ENCODE measurements around the gene MS4A13.

MS4A13 gene, protein sequence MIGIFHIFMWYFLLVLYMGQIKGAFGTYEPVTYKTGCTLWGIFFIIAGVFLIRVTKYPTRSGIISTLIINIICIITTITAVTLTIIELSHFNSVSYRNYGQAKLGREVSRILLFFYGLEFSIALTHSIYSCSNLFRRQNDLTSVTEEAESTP

DNA sequence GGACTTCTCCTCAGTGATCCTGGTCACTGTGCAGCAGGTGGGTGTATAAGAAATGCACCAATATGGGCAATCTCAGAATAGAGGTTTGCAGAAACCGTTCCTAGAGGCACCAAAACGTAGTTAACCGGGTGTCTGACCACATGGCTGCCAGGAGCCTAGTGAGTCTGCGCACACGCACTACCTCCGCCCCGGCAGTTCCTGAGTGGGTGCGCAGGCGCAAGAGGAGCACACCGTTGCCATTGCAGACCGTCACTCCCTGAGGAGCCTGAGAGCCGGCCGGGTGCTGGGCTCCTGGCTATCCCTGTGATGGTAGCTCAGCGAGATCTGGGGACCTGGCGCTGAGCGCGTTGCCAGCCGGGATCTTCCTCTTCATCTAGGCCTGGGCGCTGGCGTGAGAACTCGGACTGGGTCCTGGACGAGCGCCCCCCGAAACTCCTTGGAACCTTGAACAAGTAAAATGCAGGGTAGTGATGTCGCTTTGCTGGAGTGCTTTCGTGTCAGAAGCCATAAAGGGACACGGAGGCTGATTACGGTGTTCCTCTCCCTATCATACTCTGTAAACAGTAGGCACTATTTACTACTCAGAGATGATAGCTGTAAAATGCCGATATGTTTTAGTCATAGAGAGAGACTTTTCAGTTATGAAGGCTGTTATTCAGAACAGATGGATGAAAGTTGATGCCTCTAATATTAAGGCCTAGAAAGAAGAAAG lies at the start of gene MS4A13:
Gene MS4A13, plus strand, starts transcription at position 249 of the 712 bp plus-strand sequence. CDS start 2,692 bp downstream, outside the sequence.
- Histone ChIP-seq H3K9me3 (ENCODE audit: control insufficient read depth, insufficient read depth, low read depth, low read length) (peaks cover 1% of the 10 kb centered on the region; the same call in 1 of the 2 replicates), H3K36me3 (ENCODE audit: control insufficient read depth, insufficient read depth, low read length) (no peaks in the 10 kb centered on the region), H3K9ac (ENCODE audit: low read length) (no peak within 1 kb of the TSS), H3K4me3 (ENCODE audit: low read depth, low read length) (no peak within 1 kb of the TSS), H3K27me3 (ENCODE audit: control insufficient read depth, insufficient read depth, low read length) (no peaks in the 10 kb centered on the region), H3K27ac (ENCODE audit: low read depth, low read length) (no peak within 1 kb of the TSS), H3K4me1 (ENCODE audit: control insufficient read depth, insufficient read depth, low read length) (no peaks in the 10 kb centered on the region)

DNA sequence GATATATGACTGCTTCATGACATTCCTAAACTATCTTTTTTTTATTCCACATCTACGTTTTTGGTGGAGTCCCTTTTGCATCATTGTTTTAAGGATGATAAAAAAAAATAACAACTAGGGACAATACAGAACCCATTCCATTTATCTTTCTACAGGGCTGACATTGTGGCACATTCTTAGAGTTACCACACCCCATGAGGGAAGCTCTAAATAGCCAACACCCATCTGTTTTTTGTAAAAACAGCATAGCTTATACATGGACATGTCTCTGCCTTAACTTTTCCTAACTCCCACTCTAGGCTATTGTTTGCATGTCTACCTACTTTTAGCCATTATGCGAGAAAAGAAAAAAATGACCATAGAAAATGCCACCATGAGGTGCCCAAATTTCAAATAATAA lies 46.4 kb upstream of the MS4A13 start:
- H3K4me1 ChIP-seq (ENCODE audit: control insufficient read depth, insufficient read depth, low read length), result no peaks in the 10 kb centered on the region
- no peaks in the 10 kb centered on the region for H3K36me3 ChIP-seq (ENCODE audit: control insufficient read depth, insufficient read depth, low read length)
- no peak overlapping the region for H3K9ac ChIP-seq (ENCODE audit: low read length)

DNA sequence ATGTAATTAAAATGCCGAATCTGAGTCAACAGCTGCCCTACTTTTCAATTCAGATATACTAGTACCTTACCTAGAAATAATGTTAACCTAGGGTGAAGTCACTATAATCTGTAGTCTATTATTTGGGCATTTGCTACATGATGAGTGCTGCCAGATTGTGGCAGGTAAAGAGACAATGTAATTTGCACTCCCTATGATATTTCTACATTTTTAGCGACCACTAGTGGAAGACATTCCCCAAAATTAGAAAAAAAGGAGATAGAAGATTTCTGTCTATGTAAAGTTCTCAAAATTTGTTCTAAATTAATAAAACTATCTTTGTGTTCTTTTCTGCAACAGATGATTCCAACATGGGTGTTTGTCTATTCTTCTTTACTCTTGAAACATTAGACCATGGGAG lies 45.5 kb upstream of the MS4A13 start:
- H3K27ac ChIP-seq (ENCODE audit: low read depth, low read length), result no peak overlapping the region
- no peak overlapping the region for H3K9ac ChIP-seq (ENCODE audit: low read length)
- H3K27me3 ChIP-seq (ENCODE audit: control insufficient read depth, insufficient read depth, low read length), result no peaks in the 10 kb centered on the region
- no peak overlapping the region for H3K4me3 ChIP-seq (ENCODE audit: low read depth, low read length)
- no peaks in the 10 kb centered on the region for H3K36me3 ChIP-seq (ENCODE audit: control insufficient read depth, insufficient read depth, low read length)
- H3K9me3 ChIP-seq (ENCODE audit: control insufficient read depth, insufficient read depth, low read depth, low read length), result no peaks in the 10 kb centered on the region
- H3K4me1 ChIP-seq (ENCODE audit: control insufficient read depth, insufficient read depth, low read length), result no peaks in the 10 kb centered on the region

More for the DNA sequence above, 46.4 kb upstream of the MS4A13 start:
- H3K27me3 ChIP-seq (ENCODE audit: control insufficient read depth, insufficient read depth, low read length), result no peaks in the 10 kb centered on the region
- no peak overlapping the region for H3K4me3 ChIP-seq (ENCODE audit: low read depth, low read length)
- no peaks in the 10 kb centered on the region for H3K9me3 ChIP-seq (ENCODE audit: control insufficient read depth, insufficient read depth, low read depth, low read length)
- no peak overlapping the region for H3K27ac ChIP-seq (ENCODE audit: low read depth, low read length)

DNA sequence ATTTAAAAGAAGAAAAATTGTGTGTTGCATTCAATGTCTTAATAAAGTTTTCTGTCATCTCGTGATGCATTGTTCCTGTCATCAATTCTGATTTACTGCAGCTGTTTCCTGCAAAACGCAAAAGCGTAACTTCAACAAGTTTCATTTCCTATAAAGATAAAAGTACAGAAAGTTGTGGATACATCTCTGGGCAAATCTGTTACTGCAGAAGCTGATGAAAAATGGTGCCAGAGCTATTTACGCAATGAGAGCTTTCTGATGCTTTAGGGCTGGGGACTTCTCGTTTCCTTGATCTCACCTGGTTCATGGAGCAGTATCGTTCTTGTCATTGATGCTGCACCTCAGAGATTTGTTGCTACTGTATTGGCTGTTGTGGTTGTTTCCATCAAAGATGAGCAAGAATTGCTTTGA lies 38.2 kb upstream of the MS4A13 start:
- H3K4me3 ChIP-seq (ENCODE audit: low read depth, low read length), result no peak overlapping the region
- H3K4me1 ChIP-seq (ENCODE audit: control insufficient read depth, insufficient read depth, low read length), result no peaks in the 10 kb centered on the region
- H3K36me3 ChIP-seq (ENCODE audit: control insufficient read depth, insufficient read depth, low read length), result no peaks in the 10 kb centered on the region
- no peak overlapping the region for H3K27ac ChIP-seq (ENCODE audit: low read depth, low read length)
- no peaks in the 10 kb centered on the region for H3K9me3 ChIP-seq (ENCODE audit: control insufficient read depth, insufficient read depth, low read depth, low read length)
- H3K27me3 ChIP-seq (ENCODE audit: control insufficient read depth, insufficient read depth, low read length), result no peaks in the 10 kb centered on the region
- H3K9ac ChIP-seq (ENCODE audit: low read length), result no peak overlapping the region

DNA sequence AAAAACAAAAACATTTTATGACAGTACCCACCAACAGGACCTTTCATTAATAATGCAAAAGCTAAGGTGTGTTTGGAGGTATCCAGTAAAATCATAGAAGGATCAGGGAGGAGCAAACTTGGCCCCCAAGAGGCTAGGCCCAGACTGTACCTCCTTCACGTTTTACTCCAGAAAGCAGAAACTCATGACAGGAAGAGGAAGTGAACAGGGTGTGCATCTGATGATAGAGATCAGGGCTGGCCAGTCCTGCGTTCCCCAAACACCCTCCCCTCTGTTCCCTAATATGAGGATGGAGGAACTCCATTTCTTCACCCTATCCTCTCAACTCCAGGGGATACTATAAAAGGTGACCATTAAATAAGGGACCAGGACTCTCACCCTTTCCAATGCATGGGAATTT lies 32.8 kb upstream of the MS4A13 start:
- Histone ChIP-seq H3K4me1 (ENCODE audit: control insufficient read depth, insufficient read depth, low read length) (no peaks in the 10 kb centered on the region), H3K4me3 (ENCODE audit: low read depth, low read length) (no peak overlapping the region)

DNA sequence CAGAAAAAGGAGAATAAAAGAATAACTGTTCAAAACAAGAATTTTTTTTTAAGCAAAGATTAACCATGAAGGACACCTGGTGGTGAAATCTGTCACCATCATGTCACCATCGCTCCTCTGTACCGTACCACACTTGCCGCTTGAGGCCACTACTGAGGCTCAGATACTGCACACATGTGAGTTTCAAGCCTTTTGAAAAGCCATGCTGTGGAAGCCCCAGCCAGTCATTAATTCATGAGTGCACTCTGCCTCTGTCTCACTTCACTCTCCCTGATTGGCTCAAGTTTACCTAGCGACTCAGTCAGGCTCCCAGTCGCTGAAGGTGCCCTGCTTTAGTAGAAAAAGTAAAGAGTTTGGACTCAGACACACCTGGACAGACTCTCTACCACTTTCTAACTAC lies 29.2 kb upstream of the MS4A13 start:
- no peaks in the 10 kb centered on the region for H3K4me1 ChIP-seq (ENCODE audit: control insufficient read depth, insufficient read depth, low read length)
- H3K4me3 ChIP-seq (ENCODE audit: low read depth, low read length), result no peak overlapping the region
- no peak overlapping the region for H3K9ac ChIP-seq (ENCODE audit: low read length)
- H3K9me3 ChIP-seq (ENCODE audit: control insufficient read depth, insufficient read depth, low read depth, low read length), result no peaks in the 10 kb centered on the region; the same call in 1 of the 2 replicates
- no peaks in the 10 kb centered on the region for H3K27me3 ChIP-seq (ENCODE audit: control insufficient read depth, insufficient read depth, low read length)
- no peak overlapping the region for H3K27ac ChIP-seq (ENCODE audit: low read depth, low read length)
- no peaks in the 10 kb centered on the region for H3K36me3 ChIP-seq (ENCODE audit: control insufficient read depth, insufficient read depth, low read length)

More for the DNA sequence above, 32.8 kb upstream of the MS4A13 start:
- Histone ChIP-seq H3K27ac (ENCODE audit: low read depth, low read length) (no peak overlapping the region), H3K36me3 (ENCODE audit: control insufficient read depth, insufficient read depth, low read length) (no peaks in the 10 kb centered on the region), H3K27me3 (ENCODE audit: control insufficient read depth, insufficient read depth, low read length) (no peaks in the 10 kb centered on the region), H3K9ac (ENCODE audit: low read length) (no peak overlapping the region), H3K9me3 (ENCODE audit: control insufficient read depth, insufficient read depth, low read depth, low read length) (no peaks in the 10 kb centered on the region)

DNA sequence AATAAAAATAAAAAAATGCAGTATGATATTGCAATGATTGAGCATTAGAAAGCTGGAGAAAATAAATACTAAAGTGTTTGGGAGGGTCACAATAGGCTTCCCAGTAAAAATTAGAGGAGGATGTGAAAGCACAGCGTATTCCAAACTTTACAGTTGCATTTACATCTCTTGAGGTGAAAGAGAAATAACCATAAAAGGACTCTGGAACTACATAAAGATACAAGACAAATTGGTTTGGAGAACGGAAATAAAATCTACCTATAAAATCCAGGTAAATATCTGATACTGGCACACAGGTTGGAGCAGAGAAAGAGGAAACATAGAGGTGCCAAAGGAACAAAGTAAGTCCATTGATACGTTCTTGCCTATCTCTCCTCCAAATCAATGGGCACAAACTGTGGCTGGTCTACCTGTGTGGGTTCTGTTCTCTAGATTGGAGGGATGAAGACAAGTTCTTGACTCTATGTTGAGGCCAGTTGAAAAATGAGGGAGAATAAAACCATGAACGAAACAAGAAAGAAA lies 22.6 kb upstream of the MS4A13 start, which contains the start of gene MS4A12:
Gene MS4A12, plus strand, starts transcription at position 291 of the 522 bp plus-strand sequence. CDS start 4,541 bp downstream, outside the sequence.
- Histone ChIP-seq H3K27ac (ENCODE audit: low read depth, low read length) (no peak within 1 kb of the TSS), H3K9ac (ENCODE audit: low read length) (no peak within 1 kb of the TSS), H3K27me3 (ENCODE audit: control insufficient read depth, insufficient read depth, low read length) (no peaks in the 10 kb centered on the region), H3K4me1 (ENCODE audit: control insufficient read depth, insufficient read depth, low read length) (0 out of 2 replicates have a peak, but pooled peaks cover under 1% of the 10 kb centered on the region), H3K4me3 (ENCODE audit: low read depth, low read length) (no peak within 1 kb of the TSS), H3K36me3 (ENCODE audit: control insufficient read depth, insufficient read depth, low read length) (no peaks in the 10 kb centered on the region), H3K9me3 (ENCODE audit: control insufficient read depth, insufficient read depth, low read depth, low read length) (no peaks in the 10 kb centered on the region; the same call in 1 of the 2 replicates)

DNA sequence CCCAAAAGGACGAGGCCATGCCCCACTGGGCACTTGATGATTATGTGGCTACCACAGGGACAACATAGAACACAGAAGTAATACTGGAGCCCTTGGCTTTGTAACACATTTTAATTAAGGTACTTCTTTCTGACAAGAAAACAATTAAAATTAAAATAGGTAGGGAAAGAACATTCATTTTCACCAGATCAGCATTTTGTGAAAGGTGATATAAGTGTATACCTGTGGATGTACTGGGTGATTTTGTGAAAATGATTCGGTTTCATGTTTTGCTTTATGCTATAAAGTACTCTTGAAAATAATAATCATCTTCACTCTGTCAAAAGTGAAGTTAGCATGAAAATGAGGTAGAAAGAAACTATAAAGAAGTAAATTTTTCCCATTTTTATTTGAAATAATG lies 21.7 kb upstream of the MS4A13 start:
- Histone ChIP-seq H3K9me3 (ENCODE audit: control insufficient read depth, insufficient read depth, low read depth, low read length) (no peaks in the 10 kb centered on the region; the same call in 1 of the 2 replicates), H3K9ac (ENCODE audit: low read length) (no peak overlapping the region), H3K27ac (ENCODE audit: low read depth, low read length) (no peak overlapping the region), H3K4me1 (ENCODE audit: control insufficient read depth, insufficient read depth, low read length) (peaks cover 10% of the 10 kb centered on the region), H3K27me3 (ENCODE audit: control insufficient read depth, insufficient read depth, low read length) (no peaks in the 10 kb centered on the region), H3K36me3 (ENCODE audit: control insufficient read depth, insufficient read depth, low read length) (no peaks in the 10 kb centered on the region), H3K4me3 (ENCODE audit: low read depth, low read length) (no peak overlapping the region)

DNA sequence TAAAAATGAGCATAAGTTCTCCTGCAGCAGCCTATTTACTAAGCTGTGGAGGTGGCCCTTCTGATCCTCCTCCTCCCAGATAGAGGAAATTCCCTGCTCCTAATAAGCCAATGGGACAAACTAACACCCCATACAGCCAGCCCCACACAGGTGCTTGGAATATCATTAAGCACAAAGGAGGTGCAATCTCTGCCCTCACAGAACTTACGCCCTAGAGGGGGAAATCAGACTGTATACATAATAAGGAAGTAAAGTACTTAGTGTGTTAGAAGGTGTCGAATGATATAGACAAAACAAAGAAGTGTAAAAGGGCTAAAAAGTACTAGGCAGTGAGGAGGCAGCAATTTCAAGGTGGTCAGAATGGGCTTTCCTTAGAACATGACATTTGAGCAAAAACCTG lies 16.8 kb upstream of the MS4A13 start:
- H3K36me3 ChIP-seq (ENCODE audit: control insufficient read depth, insufficient read depth, low read length), result no peaks in the 10 kb centered on the region
- no peak overlapping the region for H3K27ac ChIP-seq (ENCODE audit: low read depth, low read length)
- H3K9ac ChIP-seq (ENCODE audit: low read length), result no peak overlapping the region
- H3K9me3 ChIP-seq (ENCODE audit: control insufficient read depth, insufficient read depth, low read depth, low read length), result no peaks in the 10 kb centered on the region
- H3K27me3 ChIP-seq (ENCODE audit: control insufficient read depth, insufficient read depth, low read length), result no peaks in the 10 kb centered on the region
- H3K4me3 ChIP-seq (ENCODE audit: low read depth, low read length), result no peak overlapping the region
- H3K4me1 ChIP-seq (ENCODE audit: control insufficient read depth, insufficient read depth, low read length), result peaks cover 22% of the 10 kb centered on the region

DNA sequence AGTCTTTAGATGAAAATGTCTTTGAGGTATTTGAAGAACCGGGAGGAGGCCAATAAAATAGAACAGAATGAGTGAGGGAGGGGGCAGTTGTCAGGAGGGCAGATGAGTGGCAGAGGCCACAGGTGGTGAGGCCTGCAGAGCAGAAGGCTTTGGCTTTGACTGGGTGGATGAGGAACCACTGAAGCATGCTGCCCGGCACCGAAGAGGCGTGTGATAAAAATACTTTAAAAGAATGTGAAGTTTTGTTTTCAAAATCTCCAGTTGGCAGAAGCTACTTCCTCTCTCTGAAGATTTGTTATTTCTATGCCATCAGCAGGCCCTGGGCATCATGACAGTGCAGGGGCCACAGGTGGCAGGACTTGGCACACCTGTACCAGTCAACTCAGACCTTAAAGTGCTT lies 16.3 kb upstream of the MS4A13 start:
- Histone ChIP-seq H3K9me3 (ENCODE audit: control insufficient read depth, insufficient read depth, low read depth, low read length) (no peaks in the 10 kb centered on the region), H3K27ac (ENCODE audit: low read depth, low read length) (no peak overlapping the region), H3K9ac (ENCODE audit: low read length) (no peak overlapping the region), H3K4me3 (ENCODE audit: low read depth, low read length) (no peak overlapping the region), H3K36me3 (ENCODE audit: control insufficient read depth, insufficient read depth, low read length) (no peaks in the 10 kb centered on the region), H3K27me3 (ENCODE audit: control insufficient read depth, insufficient read depth, low read length) (no peaks in the 10 kb centered on the region), H3K4me1 (ENCODE audit: control insufficient read depth, insufficient read depth, low read length) (peaks cover 22% of the 10 kb centered on the region)

DNA sequence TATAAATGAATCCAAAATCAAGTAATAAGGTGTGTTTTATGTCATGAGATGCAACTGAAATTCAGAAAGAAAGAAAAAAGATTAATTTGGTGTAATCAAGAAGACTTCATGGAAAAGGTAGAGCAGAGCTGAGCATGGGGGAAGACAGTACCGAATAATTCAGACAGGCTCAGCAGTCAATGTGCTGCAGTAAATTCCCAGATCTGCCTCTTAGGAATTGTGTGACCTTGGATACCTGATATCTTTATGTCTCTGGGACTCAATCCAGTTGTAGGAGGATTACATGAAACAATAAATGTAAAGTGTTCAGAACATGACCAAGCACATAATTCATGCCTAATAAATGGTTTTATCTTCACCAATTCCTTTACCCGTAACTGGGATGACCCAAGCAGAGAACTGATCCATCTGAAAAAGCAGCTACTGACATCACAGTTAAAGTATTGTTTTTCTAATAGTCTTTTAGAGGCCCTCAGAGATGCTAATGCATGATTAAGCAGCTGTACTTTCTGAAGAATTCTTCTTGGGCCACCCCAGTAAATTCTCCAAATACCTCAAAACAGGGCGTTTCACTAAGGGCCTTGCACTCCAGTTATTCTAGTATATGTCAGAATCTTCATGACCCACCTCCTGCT lies 14.8 kb upstream of the MS4A13 start:
- Histone ChIP-seq H3K27ac (ENCODE audit: low read depth, low read length) (peak overlapping the region; percentile 80), H3K27me3 (ENCODE audit: control insufficient read depth, insufficient read depth, low read length) (no peaks in the 10 kb centered on the region)

More for the DNA sequence above, 14.8 kb upstream of the MS4A13 start:
- H3K4me3 ChIP-seq (ENCODE audit: low read depth, low read length), result peak overlapping the region; percentile 24
- H3K9me3 ChIP-seq (ENCODE audit: control insufficient read depth, insufficient read depth, low read depth, low read length), result no peaks in the 10 kb centered on the region
- peaks cover 22% of the 10 kb centered on the region for H3K4me1 ChIP-seq (ENCODE audit: control insufficient read depth, insufficient read depth, low read length)
- peak overlapping the region; percentile 83 for H3K9ac ChIP-seq (ENCODE audit: low read length)
- no peaks in the 10 kb centered on the region for H3K36me3 ChIP-seq (ENCODE audit: control insufficient read depth, insufficient read depth, low read length)
